Stimulated activated CD8-positive, alpha-beta memory T cell treated with anti-CD3 and anti-CD28 coated beads, Interleukin-12 subunit alpha, Interleukin-12 subunit beta, amount 100 ng/mL, for 1 hour (primary cell): ENCODE measurements around the gene CACNA1A.

ENCODE experiments used
- DNase-seq: peaks from one replicate; pipeline ENCODE4 v3.0.0-alpha.2; 2020; ENCODE audit warnings: low read depth

Gene CACNA1A

DNA sequence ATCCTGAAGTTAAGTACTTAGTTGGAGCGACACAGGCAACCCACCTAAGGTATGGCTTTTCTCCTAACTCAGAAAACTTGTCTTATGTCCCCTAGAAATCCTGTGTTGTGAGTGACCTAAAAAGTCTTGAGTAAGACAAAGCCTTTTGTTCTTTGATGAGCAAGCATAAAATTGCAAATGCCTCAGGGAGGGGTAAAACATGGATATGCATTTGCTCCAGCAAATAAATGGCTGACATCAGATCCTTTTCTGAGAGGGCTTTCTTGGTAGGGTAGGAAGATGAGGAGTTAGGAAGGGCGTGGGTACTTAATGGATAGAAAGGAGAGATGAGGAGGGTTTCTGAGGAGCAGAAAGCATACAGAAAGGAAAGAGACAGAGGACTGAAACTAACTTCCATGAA, 192.4 kb downstream of the CACNA1A start:
- no peak for DNase-seq

DNA sequence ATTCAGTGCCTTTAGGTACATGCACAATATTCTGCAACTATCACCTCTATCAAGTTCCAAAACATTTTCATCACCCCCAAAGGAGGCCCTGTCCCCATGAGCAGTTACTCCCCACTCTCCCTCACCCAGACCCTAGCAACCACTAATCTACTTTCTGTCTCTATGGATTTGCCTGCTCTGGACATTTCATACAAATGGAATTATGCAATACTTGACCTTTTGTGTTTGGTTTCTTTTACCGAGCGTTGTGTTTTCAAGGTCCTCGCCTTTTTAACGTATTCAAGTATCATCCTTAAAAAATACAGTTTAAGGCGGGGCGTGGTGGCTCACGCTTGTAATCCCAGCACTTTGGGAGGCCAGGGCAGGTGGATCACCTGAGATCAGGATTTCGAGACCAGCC, 196.4 kb downstream of the CACNA1A start:
- no peak for DNase-seq

GRCh38 chr19:13303381-13304129, 202.7 kb downstream of the CACNA1A start:
- no peak for DNase-seq

- no peak for DNase-seq
These were observed 203.6 kb downstream of the CACNA1A start for GRCh38 chr19:13302526-13303270.

DNA sequence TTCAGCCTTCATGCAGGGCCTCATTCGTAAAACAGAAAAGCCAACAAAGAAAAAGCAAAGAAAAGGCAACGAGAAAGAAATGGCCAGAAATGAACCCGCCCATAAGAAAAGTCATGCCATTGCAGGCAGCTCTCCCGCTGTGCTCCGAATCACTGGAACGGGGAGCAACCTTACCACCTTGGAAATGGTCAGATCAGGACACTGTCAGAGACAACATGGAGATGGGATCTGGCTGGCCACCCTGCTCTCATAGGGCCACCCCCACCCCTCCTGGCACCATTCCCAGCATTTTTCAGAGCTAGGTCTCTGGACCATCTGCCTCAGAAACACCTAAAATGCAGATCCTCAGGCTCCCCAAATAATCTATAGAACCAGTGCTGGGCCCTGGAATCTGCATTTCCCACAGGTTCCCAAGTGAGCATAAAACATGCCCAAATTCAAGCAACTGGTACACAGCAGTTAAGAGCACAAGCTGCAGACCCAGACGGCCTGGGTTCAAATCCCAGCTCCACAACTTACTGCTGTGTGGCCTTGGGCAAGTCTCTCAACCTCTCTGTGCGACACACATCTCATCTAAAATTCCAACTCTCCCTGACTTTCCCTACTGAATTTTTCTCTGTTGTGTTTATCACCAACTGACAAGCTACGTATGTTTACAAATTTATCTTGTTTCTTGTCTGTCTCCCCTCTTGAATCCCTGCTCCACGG, 204.5 kb downstream of the CACNA1A start:
- no peak for DNase-seq

DNA sequence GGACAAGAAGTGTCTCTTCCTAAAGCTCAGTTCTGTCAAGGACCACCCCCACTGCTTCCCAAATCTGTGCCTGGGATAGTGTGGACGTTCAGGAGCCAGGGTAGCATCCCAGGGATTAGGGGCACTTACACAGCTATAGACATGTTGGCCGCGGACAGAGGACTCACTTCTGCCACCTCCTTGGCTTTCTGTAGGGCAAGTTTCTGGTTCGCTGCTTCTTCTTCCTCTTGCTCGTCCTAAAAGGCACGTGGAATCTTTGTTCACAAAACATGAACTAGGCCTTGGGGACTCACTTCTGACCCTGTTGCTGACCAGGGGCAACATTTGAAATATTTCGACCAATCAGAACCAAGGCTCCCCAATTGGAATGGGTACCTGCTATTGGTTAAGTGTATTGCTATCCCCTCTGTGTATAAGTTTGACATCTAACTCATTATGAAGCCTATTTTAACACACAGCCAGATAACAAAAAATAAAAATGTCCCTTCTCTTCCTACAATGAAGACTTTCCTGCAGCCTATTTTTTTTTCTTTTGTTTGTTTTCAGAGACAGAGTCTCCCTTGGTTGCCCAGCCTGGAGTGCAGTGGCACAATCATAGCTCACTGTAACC, 205.8 kb downstream of the CACNA1A start:
- no peak for DNase-seq

DNA sequence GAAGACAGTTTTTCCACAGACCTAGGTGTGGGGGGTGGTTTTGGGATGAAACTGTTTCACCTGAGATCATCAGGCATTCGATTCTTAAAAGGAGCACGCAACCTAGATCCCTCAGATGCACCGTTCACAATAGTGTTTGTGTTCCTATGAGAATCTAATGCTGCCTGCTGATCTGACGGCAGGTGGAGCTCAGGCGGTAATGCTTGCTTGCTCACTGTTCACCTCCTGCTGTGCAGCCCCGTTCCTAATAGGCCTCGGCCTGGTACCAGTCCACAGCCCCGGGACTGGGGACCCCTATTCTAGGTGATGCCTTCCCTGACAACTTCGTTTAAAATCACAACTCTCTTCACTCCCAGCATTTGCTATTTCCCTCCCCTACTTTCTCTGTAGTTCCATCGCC, 206.4 kb downstream of the CACNA1A start:
- no peak for DNase-seq

DNA sequence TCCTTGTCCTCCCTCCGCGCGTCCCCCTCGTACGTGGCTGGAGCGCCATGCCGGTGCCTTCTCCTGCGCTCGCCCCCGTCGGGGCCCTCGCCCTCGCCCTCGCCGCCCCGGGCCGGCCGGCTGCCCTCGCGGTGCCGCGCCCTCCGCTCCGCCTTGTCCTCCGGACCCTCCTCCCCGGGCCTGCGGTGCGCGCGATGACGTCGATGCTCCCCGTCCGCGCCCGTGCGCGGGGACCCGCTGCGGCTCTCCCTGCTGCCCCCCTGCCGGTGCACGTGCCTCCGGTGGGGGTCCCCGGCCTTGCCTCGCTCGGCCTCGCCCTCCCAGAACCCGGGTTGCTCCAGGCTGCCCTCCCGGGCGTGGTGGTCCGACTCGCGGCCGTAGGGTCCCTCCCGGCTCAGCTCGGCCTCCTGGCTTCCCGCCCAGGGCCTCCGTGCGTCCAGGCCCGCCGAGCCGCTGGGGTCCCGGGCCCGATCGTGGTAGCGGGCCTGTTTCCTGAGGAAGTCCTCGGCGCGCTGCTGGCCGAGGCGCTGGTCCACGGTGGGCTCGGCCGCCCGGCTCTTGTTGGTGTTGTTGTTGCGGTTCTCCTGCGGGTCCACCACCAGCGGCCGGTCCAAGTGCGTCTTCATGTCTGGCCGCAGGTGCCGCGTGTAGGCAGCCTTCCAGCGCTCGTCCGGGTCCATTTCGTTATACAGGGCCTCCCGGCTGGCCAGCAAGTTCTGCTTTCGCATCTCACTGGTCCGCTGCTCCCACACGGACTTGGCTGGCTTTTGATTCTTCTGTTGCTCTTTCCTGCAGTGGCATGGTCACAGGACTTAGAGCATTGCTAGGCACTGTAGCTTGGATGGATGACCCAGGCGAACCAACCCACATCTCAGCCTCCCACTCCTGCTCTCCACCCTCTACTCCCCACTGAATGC, 207.5 kb downstream of the CACNA1A start:
- DNase-seq, result no peak

- DNase-seq, result no peak
These were observed 209.3 kb downstream of the CACNA1A start for GRCh38 chr19:13297023-13297422.

- no peak for DNase-seq
These were observed 211.3 kb downstream of the CACNA1A start for GRCh38 chr19:13294812-13295567.

DNA sequence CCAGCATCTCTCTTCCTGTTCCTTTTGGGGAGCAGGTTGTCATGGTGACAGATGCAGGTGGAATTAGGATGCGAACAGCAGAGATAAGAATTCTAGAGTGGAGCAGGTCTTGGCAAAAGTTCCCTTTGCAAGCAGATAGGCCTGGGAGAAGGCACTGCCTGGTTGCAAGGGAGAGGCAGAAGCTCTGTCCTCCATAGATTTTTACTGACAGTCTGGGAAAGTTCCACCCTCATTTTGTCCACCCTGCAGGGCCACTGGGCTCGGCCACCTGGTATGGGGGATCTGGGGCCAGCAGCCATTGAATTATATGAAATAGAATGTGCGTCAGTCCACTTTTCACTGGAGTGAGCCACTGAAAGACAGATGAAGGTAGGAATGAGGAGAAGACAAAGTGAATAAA, 214.4 kb downstream of the CACNA1A start:
- no peak for DNase-seq

DNA sequence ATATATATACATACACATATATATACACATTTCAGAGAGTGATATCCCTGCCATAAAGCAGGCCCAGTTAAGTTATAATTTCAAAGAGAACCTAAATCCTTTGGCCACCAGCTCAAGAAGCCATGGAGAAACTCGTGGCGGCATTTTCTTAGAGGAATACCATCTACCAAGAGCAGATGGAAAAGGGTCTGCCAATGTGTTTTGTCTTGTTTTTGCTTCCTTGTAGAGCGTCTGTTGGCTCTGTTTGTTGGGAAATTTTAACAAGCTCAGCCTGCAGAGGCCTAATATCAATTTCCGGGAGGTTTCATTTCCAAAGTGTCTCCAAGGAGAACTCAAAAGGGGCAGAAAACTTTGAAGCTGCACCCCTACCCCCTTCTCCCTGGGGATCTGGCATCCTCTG, 215.5 kb downstream of the CACNA1A start:
- no peak for DNase-seq

DNA sequence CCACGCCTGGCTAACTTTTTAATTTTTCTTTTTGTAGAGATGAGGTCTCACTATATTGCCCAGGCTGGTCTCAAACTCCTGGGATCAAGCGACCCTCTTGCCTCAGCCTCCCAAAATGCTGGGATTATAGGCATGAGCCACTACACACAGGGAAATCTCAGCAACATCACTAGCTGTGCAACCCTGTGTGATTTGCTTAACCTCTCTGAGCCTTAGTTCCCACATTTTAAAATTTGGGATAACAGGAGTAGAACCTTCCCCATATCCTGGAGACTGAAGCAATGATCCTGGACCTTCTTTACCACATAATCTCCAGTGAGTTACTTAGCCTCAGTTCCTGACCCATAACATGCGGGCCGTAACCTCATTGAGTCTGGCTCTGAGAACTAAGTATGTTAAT, 217.0 kb downstream of the CACNA1A start:
- DNase-seq, result no peak

DNA sequence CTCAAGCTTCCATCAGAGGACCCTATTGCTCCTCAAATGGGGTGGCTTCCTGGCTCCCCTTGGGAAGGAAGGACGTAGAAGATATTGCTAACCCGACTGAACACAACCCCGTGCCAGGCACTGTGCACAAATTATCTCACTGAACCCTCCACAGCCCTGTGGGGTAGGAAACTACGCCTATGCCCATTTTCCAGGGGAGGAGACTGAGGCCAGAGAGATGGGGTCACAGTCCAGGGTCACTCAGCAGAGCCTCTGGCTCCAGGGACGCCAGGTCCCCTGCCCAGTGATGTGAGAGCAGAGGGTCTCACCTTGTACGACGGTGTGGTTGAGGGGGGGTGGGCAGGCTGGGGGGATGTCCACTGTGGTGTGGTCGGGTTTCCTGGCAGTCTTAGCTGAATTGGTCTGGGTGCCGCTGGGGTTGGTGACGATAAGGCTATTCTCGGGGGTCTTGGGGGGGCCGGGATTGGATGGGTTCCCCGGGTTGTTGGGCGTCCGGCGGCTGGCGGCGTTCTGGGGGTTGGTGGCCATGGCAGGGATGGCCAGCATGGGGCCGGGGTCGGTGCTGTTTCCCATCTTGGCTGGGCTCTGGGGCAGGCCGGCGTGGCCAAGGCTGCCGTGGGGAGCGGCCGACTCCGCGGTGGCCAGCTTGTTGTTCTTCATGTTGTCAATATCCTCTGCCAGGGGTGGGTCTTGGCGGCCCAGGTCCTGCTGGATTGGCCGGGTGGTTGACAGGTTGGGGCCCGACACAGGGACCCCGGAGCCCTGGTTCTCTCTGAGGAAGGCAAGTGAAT, 219.9 kb downstream of the CACNA1A start:
- DNase-seq, result no peak

DNA sequence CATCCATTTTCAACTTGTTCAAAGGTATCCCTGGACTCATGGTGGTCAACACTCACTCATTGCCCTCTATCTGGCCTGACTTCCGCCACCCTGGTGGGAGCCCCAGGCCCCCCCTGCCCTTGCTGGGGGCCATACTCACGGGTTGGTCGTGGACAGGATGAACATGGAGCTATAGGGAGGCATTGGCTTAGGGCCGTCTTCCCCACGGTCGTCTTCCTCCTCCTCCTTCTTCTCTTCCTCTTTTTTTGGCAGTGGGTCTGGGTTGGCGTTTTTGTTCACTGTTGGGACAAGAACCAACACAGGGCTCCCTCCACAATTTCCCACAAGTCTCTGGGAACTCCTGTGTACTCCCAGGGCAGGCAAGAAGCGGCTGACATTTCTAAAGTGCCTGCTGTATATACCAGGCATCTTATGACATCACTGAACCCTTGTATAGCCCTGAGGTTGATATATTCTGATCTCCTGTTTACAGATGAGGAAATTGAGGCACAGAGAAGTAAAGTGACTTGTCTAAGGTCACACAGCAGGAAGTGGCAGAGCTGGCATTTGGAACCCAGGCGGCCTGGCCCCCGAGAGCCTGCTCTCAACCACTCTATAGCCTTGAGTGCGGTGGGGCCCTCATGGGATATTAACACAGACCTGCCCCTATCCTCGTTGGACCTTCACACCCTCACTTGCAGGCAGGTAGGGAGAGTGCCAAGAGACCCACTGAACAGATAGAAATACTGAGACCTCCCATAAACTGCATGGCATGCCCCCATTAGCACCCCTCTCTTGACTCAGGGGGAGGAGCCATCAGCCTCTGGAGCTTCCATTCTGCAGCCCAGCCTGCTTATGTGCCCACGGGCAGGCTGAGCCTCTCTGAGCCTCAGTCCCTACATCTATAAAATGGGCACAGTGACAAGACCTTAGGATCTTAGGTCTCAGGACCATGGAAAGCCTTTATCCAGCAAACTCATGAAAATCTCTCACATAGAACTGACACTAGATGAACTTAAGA, 221.1 kb downstream of the CACNA1A start:
- no peak for DNase-seq

DNA sequence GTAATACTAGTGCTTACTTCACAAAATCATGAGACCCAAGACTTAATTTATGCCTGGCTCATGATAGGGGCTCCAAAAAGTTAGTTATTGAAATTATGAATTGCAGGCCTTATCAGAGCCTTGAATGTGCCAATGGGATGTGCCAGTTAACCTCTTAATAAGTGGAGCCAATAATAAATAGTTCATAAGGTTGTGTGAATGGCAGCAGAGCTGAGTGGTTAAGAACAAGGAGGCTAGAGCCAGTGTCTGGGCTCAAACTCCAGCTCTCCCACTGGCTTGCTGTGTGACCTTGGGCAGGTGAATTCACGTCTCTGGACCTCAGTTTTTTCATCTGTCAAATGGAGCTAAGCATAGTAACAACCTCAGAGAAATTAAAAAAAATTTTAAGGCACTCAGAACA, 222.4 kb downstream of the CACNA1A start:
- DNase-seq, result no peak

- DNase-seq, result no peak
These were observed 223.7 kb downstream of the CACNA1A start for GRCh38 chr19:13282486-13283065.

DNA sequence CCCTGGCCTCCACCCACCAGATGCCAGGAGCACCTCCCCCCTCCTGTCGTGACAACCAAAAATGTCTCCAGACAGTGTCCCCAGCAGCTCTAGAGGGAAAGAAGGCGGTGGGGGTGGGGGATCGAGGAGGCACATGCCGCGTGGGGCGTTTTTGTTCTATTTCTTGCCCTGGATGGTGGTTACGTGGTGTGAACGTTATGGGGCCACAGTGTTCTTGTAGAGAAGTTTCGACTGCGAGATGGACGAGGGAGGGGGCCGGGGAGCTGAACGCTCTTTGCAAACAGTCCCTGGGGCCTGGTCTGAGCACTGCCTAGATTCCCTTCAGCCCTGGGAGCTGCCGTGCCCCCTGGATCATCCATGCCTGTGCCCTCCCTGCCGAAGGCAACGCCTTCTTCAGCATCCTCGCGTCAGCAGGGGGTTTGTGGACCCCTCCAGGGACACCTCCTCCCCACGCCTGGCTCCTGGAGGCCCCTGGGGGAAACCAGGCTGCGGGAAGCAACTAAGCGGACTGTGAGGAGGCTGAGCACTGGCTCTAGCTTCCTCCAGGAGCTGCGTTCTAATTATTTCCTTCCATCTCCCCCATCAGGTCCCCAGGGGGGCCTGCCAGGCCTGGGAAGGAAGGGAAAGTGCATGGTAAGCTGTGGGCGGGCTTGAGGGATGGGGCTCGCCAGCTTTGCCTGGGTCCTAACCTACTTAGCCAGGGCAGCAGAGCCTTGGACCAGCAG, 224.6 kb downstream of the CACNA1A start:
- DNase-seq, result no peak
